K562 (cell line): ENCODE data around the gene PRKAG1. TPM values are rescaled to one million over a fixed set of nuclear protein-coding genes. Genes with fewer than 3 reads are reported as not detected.

Experiments used
- CBX5 ChIP-seq: IDR thresholded peaks from 2 replicates; pipeline ENCODE4 v1.6.1; 2014; ENCODE audit warnings: low read depth, borderline replicate concordance
- FOXJ3 ChIP-seq: sonication (generic); formaldehyde crosslinking; IDR thresholded peaks from 2 replicates; pipeline ENCODE4 v1.4.0; 2020; ENCODE audit warnings: mild to moderate bottlenecking, missing genetic modification reagents
- FOXK1 ChIP-seq: sonication (generic); formaldehyde crosslinking; IDR thresholded peaks from 2 replicates; pipeline ENCODE4 v1.8.0; 2022; ENCODE audit warnings: missing genetic modification reagents, mild to moderate bottlenecking, borderline replicate concordance
- HMG20B ChIP-seq: fragments of 250-450 bp; sonication (Bioruptor Pico); IDR thresholded peaks from 2 replicates; pipeline ENCODE4 v1.5.0; 2021; ENCODE audit warnings: mild to moderate bottlenecking
- KDM5B ChIP-seq: fragments of 200-600 bp; sonication (generic); IDR thresholded peaks from 2 replicates; pipeline ENCODE4 v1.6.1; 2012; ENCODE audit warnings: low read depth, mild to moderate bottlenecking, moderate library complexity, low read length, control low read depth, inconsistent platforms; ENCODE audit not compliant: insufficient replicate concordance
- KLF10 ChIP-seq: fragments of 250-450 bp; sonication (Bioruptor Pico); IDR thresholded peaks from 2 replicates; pipeline ENCODE4 v1.6.1; 2021; ENCODE audit warnings: matching md5 sums
- L3MBTL2 ChIP-seq: fragments of 450-650 bp; IDR thresholded peaks from 2 replicates; pipeline ENCODE4 v1.6.1; 2016; ENCODE audit warnings: mild to moderate bottlenecking, moderate library complexity
- NCOA2 ChIP-seq, 2 experiments: fragments of 450-650 bp; IDR thresholded peaks; 2 replicates each; pipeline ENCODE4 v1.6.1; 2018; ENCODE audit warnings: mild to moderate bottlenecking in 2 of 2, moderate library complexity in 1 of 2; ENCODE audit not compliant: partially characterized antibody in 2 of 2
- NFIC ChIP-seq: fragments of 450-650 bp; IDR thresholded peaks from 2 replicates; pipeline ENCODE4 v1.6.1; 2017; ENCODE audit warnings: mild to moderate bottlenecking, inconsistent platforms
- PCBP1 ChIP-seq: fragments of 200-400 bp; formaldehyde crosslinking; IDR thresholded peaks from 2 replicates; pipeline ENCODE4 v1.6.1; 2018; ENCODE audit warnings: mild to moderate bottlenecking, low read depth, low read length; ENCODE audit not compliant: poor library complexity, severe bottlenecking
- POLR2G ChIP-seq: fragments of 200-400 bp; formaldehyde crosslinking; IDR thresholded peaks from 2 replicates; pipeline ENCODE4 v1.6.1; 2017; ENCODE audit warnings: low read depth, mild to moderate bottlenecking, antibody characterized with exemption, low read length, moderate library complexity
- PRMT5 ChIP-seq: sonication (generic); formaldehyde crosslinking; IDR thresholded peaks from 2 replicates; pipeline ENCODE4 v1.5.0; 2020; ENCODE audit warnings: missing genetic modification reagents
- PURB ChIP-seq: sonication (generic); formaldehyde crosslinking; IDR thresholded peaks from 2 replicates; pipeline ENCODE4 v1.9.0; 2021; ENCODE audit warnings: low read depth, mild to moderate bottlenecking, missing genetic modification reagents
- YBX1 ChIP-seq: fragments of 450-650 bp; IDR thresholded peaks from 2 replicates; pipeline ENCODE4 v1.7.1; 2016; ENCODE audit warnings: mild to moderate bottlenecking
- ZNF12 ChIP-seq: sonication (generic); formaldehyde crosslinking; IDR thresholded peaks from 2 replicates; pipeline ENCODE4 v1.4.0; 2020; ENCODE audit warnings: mild to moderate bottlenecking, missing genetic modification reagents
- ZNF224 ChIP-seq: sonication (generic); formaldehyde crosslinking; IDR thresholded peaks from 2 replicates; pipeline ENCODE4 v1.8.0; 2022; ENCODE audit warnings: mild to moderate bottlenecking, missing genetic modification reagents
- ZNF274 ChIP-seq: IDR thresholded peaks from 2 replicates; pipeline ENCODE4 v1.6.1; 2011; ENCODE audit warnings: low read depth, mild to moderate bottlenecking, low read length, moderate library complexity, borderline replicate concordance
- ZNF696 ChIP-seq: fragments of 250-450 bp; sonication (Bioruptor Pico); conservative IDR thresholded peaks from 2 replicates; pipeline ENCODE4 v1.4.0; 2020; ENCODE audit warnings: mild to moderate bottlenecking, moderate library complexity
- ZNF75A ChIP-seq: fragments of 450-650 bp; formaldehyde crosslinking; IDR thresholded peaks from 2 replicates; pipeline ENCODE4 v1.4.0; 2020; ENCODE audit warnings: mild to moderate bottlenecking
- polyA plus RNA-seq, 8 experiments: library from polyadenylated mRNA; depleted of rRNA in 4 of 8; stranded (reverse) in 5 of 8; unstranded in 3 of 8; fragments of >200 nt; fragmentation: Nextera tagmentation in 2 of 8; fragmentation: Illumina TruSeq in 1 of 8; extraction: Ambion mirVana in 2 of 8; extraction: Trizol in 1 of 8; gene quantifications; 2 replicates each; pipeline versions ENCODE4 v1.2.1 to v1.2.3, GENCODE V29; 2011 to 2014; ENCODE audit warnings: inconsistent platforms in 1 of 8, missing spikeins in 1 of 8
- total RNA-seq, 7 experiments: library from RNA; depleted of rRNA in 6 of 7; stranded (reverse); fragments of >200 nt in 6 of 7; fragmentation: Illumina TruSeq in 2 of 7; extraction: Trizol in 2 of 7; gene quantifications; 2 replicates each; pipeline versions ENCODE4 v1.2.1 to v1.2.3, GENCODE V29; 2011 to 2021; ENCODE audit warnings: low replicate concordance in 1 of 7
- TF ChIP-seq, protein P1 (sequence below): fragments of 250-450 bp; sonication (Bioruptor Pico); IDR thresholded peaks from 2 replicates; pipeline ENCODE4 v1.5.1; 2021; ENCODE audit warnings: mild to moderate bottlenecking
- TF ChIP-seq, protein P2 (sequence below): sonication (generic); formaldehyde crosslinking; IDR thresholded peaks from 2 replicates; pipeline ENCODE4 v1.8.0; 2022; ENCODE audit warnings: mild to moderate bottlenecking, missing genetic modification reagents
- TF ChIP-seq, protein P3 (sequence below): fragments of 200-800 bp; sonication (Bioruptor generic); IDR thresholded peaks from 2 replicates; pipeline ENCODE4 v1.6.1; 2017; ENCODE audit warnings: missing genetic modification characterization, missing compliant biosample characterization
- TF ChIP-seq, protein P4 (sequence below): fragments of 450-650 bp; IDR thresholded peaks from 2 replicates; pipeline ENCODE4 v1.6.1; 2017; ENCODE audit warnings: mild to moderate bottlenecking, moderate library complexity

Gene PRKAG1
- total and polyA plus RNA-seq, 9 of the 15 experiments (the other 6 are each of a cell fraction or from before 2014, with no cell fraction given) = 51.1 to 126 (median 79.1) TPM

DNA sequence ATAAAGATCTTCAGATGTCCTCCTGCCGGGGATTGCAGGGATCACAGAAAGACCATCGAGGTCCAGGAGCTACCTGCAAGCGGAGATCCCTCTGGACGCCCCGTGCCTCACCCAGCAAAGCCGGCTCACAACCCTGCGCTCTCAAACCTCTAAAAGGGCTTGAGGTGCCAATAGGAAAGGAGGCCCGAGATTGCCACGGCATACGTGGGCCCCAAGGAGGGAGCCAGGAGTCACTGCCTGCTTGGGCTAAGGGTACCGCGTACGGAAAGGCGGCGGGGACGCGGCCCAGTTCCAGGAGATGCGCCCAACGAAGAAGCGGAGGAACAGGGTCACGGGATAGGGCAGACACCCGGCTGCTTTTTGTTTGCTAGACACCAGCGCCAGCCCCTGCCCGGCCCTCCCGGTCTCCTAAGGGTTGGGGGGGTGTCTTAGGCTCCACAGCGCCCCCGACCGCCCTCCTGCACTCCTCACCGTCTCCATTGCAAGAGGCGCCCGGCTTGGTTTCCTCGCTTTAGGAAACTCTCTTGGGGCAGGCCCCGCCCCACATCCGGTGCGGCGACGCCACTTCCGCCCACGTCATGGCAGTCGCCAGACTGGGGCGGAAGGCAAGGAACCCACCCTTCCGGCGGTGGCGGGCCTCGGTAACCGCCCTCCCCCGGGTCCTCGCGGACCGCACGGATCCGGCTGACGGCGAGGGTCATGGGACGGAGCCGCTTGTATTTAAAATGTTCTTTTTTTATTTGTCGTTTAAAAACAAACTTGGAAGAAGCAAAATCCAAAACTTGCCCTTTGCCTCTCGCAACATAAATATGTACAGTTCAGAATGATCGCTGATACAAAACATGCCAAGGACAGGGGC is at the start of gene PRKAG1 (continued):
- TF ChIP-seq PCBP1 = peak; percentile 83
- no peak for TF ChIP-seq HMG20B (CRISPR knock-in tag)
- no peak for TF ChIP-seq ZNF12 (CRISPR knock-in tag)
- TF ChIP-seq KDM5B = peak; percentile 87
- TF ChIP-seq, protein P1, sequence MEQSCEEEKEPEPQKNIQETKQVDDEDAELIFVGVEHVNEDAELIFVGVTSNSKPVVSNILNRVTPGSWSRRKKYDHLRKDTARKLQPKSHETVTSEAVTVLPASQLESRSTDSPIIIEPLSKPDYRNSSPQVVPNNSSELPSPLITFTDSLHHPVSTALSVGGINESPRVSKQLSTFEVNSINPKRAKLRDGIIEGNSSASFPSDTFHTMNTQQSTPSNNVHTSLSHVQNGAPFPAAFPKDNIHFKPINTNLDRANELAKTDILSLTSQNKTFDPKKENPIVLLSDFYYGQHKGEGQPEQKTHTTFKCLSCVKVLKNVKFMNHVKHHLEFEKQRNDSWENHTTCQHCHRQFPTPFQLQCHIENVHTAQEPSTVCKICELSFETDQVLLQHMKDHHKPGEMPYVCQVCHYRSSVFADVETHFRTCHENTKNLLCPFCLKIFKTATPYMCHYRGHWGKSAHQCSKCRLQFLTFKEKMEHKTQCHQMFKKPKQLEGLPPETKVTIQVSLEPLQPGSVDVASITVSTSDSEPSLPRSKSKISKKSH = no peak
- no peak for TF ChIP-seq PRMT5 (CRISPR knock-in tag)
- TF ChIP-seq CBX5 = no peak
- TF ChIP-seq POLR2G = peak; percentile 99
- TF ChIP-seq KLF10 (CRISPR knock-in tag) = no peak
- no peak for TF ChIP-seq ZNF224
- no peak for TF ChIP-seq NFIC
- TF ChIP-seq, protein P2, sequence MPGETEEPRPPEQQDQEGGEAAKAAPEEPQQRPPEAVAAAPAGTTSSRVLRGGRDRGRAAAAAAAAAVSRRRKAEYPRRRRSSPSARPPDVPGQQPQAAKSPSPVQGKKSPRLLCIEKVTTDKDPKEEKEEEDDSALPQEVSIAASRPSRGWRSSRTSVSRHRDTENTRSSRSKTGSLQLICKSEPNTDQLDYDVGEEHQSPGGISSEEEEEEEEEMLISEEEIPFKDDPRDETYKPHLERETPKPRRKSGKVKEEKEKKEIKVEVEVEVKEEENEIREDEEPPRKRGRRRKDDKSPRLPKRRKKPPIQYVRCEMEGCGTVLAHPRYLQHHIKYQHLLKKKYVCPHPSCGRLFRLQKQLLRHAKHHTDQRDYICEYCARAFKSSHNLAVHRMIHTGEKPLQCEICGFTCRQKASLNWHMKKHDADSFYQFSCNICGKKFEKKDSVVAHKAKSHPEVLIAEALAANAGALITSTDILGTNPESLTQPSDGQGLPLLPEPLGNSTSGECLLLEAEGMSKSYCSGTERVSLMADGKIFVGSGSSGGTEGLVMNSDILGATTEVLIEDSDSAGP (CRISPR knock-in tag) = no peak
- no peak for TF ChIP-seq FOXJ3
- peak; percentile 56; the same call in 1 of the 2 replicates for TF ChIP-seq FOXK1 (CRISPR knock-in tag)
- TF ChIP-seq, protein P3, sequence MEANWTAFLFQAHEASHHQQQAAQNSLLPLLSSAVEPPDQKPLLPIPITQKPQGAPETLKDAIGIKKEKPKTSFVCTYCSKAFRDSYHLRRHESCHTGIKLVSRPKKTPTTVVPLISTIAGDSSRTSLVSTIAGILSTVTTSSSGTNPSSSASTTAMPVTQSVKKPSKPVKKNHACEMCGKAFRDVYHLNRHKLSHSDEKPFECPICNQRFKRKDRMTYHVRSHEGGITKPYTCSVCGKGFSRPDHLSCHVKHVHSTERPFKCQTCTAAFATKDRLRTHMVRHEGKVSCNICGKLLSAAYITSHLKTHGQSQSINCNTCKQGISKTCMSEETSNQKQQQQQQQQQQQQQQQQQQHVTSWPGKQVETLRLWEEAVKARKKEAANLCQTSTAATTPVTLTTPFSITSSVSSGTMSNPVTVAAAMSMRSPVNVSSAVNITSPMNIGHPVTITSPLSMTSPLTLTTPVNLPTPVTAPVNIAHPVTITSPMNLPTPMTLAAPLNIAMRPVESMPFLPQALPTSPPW = peak; percentile 84
- no peak for TF ChIP-seq ZNF274
- no peak for TF ChIP-seq ZNF75A (CRISPR knock-in tag)
- no peak for TF ChIP-seq YBX1
- TF ChIP-seq, protein P4, sequence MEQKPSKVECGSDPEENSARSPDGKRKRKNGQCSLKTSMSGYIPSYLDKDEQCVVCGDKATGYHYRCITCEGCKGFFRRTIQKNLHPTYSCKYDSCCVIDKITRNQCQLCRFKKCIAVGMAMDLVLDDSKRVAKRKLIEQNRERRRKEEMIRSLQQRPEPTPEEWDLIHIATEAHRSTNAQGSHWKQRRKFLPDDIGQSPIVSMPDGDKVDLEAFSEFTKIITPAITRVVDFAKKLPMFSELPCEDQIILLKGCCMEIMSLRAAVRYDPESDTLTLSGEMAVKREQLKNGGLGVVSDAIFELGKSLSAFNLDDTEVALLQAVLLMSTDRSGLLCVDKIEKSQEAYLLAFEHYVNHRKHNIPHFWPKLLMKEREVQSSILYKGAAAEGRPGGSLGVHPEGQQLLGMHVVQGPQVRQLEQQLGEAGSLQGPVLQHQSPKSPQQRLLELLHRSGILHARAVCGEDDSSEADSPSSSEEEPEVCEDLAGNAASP = no peak
- TF ChIP-seq ZNF696 (CRISPR knock-in tag) = no peak
- peak; percentile 89 for TF ChIP-seq L3MBTL2
- TF ChIP-seq PURB (CRISPR knock-in tag) = no peak
- no peak for TF ChIP-seq NCOA2 (IDR thresholded peaks at IDR 0.05; ENCODE audit: partially characterized antibody in 2 of 2)
